Measurements from ENCODE around the gene STK38L.

- TF ChIP-seq, protein P1, sequence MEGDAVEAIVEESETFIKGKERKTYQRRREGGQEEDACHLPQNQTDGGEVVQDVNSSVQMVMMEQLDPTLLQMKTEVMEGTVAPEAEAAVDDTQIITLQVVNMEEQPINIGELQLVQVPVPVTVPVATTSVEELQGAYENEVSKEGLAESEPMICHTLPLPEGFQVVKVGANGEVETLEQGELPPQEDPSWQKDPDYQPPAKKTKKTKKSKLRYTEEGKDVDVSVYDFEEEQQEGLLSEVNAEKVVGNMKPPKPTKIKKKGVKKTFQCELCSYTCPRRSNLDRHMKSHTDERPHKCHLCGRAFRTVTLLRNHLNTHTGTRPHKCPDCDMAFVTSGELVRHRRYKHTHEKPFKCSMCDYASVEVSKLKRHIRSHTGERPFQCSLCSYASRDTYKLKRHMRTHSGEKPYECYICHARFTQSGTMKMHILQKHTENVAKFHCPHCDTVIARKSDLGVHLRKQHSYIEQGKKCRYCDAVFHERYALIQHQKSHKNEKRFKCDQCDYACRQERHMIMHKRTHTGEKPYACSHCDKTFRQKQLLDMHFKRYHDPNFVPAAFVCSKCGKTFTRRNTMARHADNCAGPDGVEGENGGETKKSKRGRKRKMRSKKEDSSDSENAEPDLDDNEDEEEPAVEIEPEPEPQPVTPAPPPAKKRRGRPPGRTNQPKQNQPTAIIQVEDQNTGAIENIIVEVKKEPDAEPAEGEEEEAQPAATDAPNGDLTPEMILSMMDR (conservative IDR thresholded peaks at IDR 0.05; ENCODE audit: low read depth, low read length): no peak
- TF ChIP-seq MAFK (IDR thresholded peaks at IDR 0.05; ENCODE audit: low read depth, low read length) (no peak), RAD21 (IDR thresholded peaks at IDR 0.05; ENCODE audit: low read length) (no peak), POLR2A (IDR thresholded peaks at IDR 0.05; ENCODE audit: low read depth, low read length) (no peak), RFX5 (IDR thresholded peaks at IDR 0.05; ENCODE audit: low read depth, low read length) (no peak), RCOR1 (IDR thresholded peaks at IDR 0.05; ENCODE audit: insufficient replicate concordance, low read length) (no peak), CEBPB (IDR thresholded peaks at IDR 0.05; ENCODE audit: low read depth, low read length) (no peak), FOS (IDR thresholded peaks at IDR 0.05; ENCODE audit: low read depth, low read length) (no peak), BHLHE40 (IDR thresholded peaks at IDR 0.05; ENCODE audit: low read depth, low read length) (no peak), MXI1 (IDR thresholded peaks at IDR 0.05; ENCODE audit: borderline replicate concordance, low read depth, low read length) (no peak)
- TF ChIP-seq, protein P2, sequence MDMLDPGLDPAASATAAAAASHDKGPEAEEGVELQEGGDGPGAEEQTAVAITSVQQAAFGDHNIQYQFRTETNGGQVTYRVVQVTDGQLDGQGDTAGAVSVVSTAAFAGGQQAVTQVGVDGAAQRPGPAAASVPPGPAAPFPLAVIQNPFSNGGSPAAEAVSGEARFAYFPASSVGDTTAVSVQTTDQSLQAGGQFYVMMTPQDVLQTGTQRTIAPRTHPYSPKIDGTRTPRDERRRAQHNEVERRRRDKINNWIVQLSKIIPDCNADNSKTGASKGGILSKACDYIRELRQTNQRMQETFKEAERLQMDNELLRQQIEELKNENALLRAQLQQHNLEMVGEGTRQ (IDR thresholded peaks at IDR 0.05; ENCODE audit: low read depth, low read length): no peak
Observed at GRCh38 chr12:27210187-27210586, 33.9 kb upstream of the STK38L start.

Measured in IMR-90 (cell line).